NB4 (cell line): ENCODE results near the gene RAB40B.

Experiments
- DNase-seq: peaks from one replicate; pipeline ENCODE4 v3.0.0; 2010; ENCODE audit warnings: low read depth
- H3K4me3 ChIP-seq: one replicate; pipeline ENCODE4 v1.5.1; 2011; ENCODE audit warnings: mild to moderate bottlenecking, low read depth, low read length, moderate library complexity
- MYC ChIP-seq: IDR thresholded peaks from 2 replicates; pipeline ENCODE4 v1.6.1; 2011; ENCODE audit warnings: low read depth, low read length
- POLR2A ChIP-seq: IDR thresholded peaks from 2 replicates; pipeline ENCODE4 v1.6.1; 2011; ENCODE audit warnings: mild to moderate bottlenecking; ENCODE audit not compliant: insufficient read length; ENCODE audit errors: extremely low read depth
- TF ChIP-seq, protein P1 (sequence below): IDR thresholded peaks from 2 replicates; pipeline ENCODE4 v1.6.1; 2011; ENCODE audit warnings: low read depth, low read length
- TF ChIP-seq, protein P2 (sequence below): IDR thresholded peaks from one replicate; pipeline ENCODE4 v1.5.1; 2012; ENCODE audit warnings: low read depth, low read length

Gene RAB40B

DNA sequence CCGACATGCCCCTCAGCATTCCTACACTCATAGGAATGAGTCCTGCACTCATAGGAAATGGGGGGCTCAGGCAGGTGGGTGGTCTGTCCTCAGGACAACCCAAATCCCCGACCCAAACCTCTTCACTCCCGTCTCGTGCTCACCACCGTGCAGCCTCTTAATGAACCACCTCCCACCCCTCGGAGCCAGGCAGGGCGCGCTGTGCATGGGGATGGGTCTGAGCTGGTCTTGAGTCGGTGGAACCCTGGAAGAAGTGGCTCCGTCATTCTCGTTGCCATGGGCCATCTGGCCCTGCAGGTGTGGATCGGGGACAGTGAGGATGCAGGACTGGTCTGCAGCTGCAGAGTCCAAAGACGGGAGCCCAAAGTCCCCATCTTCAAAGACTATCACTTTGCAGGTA is 6.4 kb upstream of the RAB40B start:
- H3K4me3 ChIP-seq = no peak overlapping the region
- TF ChIP-seq POLR2A = no peak
- TF ChIP-seq, protein P1, sequence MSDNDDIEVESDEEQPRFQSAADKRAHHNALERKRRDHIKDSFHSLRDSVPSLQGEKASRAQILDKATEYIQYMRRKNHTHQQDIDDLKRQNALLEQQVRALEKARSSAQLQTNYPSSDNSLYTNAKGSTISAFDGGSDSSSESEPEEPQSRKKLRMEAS = no peak
- no peak for TF ChIP-seq MYC
- TF ChIP-seq, protein P2, sequence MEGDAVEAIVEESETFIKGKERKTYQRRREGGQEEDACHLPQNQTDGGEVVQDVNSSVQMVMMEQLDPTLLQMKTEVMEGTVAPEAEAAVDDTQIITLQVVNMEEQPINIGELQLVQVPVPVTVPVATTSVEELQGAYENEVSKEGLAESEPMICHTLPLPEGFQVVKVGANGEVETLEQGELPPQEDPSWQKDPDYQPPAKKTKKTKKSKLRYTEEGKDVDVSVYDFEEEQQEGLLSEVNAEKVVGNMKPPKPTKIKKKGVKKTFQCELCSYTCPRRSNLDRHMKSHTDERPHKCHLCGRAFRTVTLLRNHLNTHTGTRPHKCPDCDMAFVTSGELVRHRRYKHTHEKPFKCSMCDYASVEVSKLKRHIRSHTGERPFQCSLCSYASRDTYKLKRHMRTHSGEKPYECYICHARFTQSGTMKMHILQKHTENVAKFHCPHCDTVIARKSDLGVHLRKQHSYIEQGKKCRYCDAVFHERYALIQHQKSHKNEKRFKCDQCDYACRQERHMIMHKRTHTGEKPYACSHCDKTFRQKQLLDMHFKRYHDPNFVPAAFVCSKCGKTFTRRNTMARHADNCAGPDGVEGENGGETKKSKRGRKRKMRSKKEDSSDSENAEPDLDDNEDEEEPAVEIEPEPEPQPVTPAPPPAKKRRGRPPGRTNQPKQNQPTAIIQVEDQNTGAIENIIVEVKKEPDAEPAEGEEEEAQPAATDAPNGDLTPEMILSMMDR = no peak
- DNase-seq = no peak

DNA sequence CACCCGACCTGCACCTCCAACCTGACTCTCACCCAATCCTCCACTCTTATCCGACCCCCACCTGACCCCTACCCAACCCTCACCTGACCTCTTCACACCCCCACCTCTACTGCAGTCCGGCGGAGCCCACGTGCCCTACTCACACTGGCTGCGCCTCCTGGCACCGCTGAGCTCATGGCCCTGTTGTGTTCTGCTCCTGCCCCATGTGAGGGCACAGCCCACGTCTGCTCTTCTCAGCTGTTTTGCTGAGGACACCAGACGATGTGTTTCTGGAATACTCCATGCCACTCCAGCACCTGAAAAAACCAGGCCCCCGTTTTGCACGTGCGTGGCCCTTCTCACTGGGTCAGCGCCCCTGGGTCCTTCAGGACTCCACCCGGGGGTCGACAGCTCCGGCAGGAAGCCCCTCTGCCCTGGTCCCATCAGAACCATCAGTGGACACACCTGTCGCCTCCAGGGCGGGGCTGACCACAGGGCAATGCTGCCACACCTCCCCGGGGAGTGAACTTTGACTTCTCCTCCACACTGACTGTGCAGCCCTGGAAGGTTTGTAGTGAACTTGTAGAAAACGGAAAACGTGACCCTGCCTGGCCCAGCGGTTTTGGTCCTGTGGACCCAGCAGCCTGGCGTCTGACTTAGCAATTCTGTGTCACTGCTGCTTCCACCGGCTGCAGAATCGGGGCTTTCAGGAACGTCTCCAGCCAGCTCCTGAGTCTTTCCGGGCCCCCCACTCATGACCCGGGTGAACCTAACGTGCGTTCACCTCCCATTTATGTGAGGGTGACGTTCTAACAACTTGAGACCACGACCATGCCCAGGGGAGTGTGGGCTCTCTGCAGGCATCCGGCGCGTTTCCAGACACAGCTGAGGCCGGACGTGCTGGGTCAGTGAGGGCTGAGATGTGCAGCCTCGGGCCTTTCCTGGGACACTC is 5.7 kb upstream of the RAB40B start:
- TF ChIP-seq, protein P1 = no peak
- TF ChIP-seq POLR2A (no peak), MYC (no peak)
- TF ChIP-seq, protein P2 = no peak
- H3K4me3 ChIP-seq = no peak overlapping the region
- no peak for DNase-seq

DNA sequence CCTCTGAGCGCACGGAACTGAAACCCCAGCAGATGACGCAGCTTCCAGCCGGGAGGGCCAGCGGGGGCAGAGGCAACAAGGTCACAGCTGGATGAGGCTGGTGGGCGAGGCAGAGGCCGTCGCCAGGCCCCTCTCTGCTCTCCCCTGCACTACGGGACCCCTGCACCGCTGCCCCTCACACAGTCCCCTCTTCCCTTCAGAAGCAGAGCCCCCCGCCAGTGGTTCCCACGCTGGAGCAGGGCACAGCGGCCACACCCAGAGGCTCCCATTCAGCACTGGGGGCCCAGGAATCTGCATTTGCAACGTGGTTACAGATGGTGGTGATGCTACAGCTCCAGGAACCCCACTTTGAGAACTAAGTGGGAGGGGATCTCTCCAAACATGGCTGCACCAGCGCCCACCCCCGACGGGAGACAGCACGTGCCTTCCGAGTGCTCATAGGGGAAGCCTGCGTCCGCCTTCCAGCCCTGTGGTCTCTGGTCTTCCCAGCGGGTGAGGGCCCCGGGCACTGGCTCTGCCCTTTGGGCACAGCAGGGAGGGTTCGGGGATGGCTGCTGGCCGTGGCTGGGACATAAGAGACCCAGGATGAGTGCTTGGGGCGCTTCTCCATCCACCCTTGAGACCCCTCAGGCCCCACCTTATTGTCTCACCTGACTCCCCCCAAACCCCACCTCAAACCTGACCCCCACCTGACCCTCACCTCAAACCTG is 4.7 kb upstream of the RAB40B start:
- no peak for DNase-seq
- H3K4me3 ChIP-seq = no peak overlapping the region
- TF ChIP-seq, protein P1 = no peak
- TF ChIP-seq MYC = no peak
- TF ChIP-seq, protein P2 = no peak
- TF ChIP-seq POLR2A = no peak

DNA sequence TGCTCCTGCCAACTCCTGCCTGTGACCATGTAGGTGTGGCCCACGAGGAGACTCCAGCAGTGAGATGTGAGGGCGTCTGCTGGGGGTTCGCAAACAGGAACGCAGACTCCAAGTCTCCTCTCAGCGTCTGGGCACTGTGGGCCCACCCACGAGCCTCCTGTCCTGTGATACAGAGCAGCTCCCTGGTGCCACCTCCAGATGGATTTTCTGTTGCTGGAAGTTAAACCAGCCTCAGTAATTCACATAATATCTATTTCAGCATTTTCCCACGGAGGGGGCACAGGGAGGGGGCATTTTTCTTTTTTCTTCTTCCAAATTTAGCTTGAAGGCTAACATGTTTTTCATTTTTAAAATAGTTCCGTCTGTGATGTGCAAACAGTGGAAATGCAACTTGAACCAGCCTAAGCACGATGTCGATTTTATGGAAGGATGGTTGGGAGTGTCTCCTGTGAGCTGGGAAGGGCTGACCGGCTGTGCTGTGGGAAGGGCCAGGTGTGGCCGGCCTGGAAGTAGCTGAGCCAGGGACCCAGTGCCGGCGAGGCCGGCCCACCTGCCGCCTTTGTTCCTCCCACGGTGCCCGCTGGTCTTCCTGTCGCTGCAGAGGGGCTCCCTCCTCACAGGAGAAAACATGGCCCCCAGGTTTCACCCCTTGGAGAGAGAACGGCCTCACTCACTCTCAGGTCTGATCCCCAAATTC is 3.9 kb upstream of the RAB40B start:
- no peak overlapping the region for H3K4me3 ChIP-seq
- no peak for DNase-seq
- TF ChIP-seq, protein P2 = no peak
- TF ChIP-seq, protein P1 = no peak
- TF ChIP-seq POLR2A (no peak), MYC (no peak)

DNA sequence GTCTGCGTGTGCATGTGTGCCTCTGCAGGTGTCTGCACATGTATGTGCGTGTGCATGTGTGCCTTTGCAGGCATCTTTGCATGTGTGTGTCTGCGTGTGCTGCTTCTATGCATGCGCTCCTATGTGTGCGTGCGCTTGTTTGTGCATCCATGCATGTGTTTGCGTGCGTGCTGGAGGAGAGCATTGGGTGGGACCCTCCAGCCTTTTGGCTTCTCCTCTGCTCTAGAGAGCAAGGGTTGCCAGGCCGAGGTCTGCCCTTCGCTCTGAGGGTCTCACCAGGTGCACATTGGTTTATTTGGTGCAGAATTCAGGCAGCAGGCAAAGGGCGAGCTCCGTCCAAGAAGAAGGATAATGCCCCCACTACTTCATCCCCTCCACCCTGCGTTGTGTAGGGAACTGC is 1.1 kb upstream of the RAB40B start:
- TF ChIP-seq POLR2A = no peak
- TF ChIP-seq MYC = no peak
- TF ChIP-seq, protein P1 = no peak
- TF ChIP-seq, protein P2 = no peak
- H3K4me3 ChIP-seq = no peak overlapping the region
- DNase-seq = no peak
